Measurements from ENCODE around the gene CTDP1.

CTDP1 gene

DNA sequence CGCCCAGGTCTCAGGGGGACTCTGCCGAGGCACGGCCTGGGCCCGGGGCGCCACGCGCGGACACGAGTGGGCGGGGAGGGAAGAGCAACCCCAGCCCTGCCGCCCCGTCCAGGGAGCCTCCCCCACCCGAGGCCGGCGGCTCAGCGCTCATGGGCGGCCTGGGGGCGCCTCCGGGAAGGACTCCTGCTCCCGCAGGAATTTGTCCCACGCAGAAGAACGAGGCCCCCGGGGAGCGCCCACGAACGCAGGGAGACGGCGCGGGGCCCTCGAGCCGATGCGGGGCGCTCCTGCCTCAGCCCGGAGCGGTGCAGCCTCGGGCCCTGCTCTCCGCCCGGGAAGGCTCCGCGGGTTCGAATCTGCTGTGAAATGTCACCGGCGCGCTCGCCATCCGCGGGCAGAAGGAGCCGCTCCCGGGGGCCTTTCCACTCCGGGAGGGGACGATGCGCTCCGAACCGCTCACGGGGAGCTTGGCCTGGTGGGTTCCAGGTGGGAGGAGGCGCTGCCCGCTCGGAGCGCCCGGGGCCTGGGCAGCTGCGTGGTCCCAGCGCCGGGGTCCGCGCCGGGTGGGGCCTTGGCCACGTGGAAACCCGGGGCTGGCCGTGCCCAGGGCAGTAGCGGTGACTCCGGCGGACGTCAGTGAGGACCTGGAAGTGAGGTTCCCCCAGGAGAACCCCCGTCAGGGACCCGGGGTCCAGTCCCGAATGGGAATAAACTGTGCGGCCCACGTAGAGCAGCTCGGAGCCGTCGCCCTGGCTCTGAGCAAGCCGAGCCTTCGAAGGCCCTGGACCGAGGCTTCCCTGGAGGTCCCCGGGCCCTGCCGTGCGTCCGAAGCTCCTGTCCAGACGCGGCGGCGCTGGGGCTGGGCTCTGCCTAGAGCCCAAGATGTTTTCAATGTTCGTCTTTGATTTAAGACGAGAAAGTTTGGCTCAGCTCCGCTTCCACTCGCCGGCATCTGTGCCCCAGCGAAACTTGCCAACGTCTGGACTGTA lies 41.4 kb upstream of the CTDP1 start:
- Histone ChIP-seq H3K4me3 (ENCODE audit: low read length in 2 of 2) (no peak overlapping the region), H3K9ac (ENCODE audit: low read length in 2 of 2) (no peak overlapping the region), H3K27me3 (ENCODE audit: control insufficient read depth in 1 of 2, insufficient read depth in 2 of 2, low read length in 2 of 2) (peaks cover 9 to 25% of the 10 kb centered on the region in 2 donors)

DNA sequence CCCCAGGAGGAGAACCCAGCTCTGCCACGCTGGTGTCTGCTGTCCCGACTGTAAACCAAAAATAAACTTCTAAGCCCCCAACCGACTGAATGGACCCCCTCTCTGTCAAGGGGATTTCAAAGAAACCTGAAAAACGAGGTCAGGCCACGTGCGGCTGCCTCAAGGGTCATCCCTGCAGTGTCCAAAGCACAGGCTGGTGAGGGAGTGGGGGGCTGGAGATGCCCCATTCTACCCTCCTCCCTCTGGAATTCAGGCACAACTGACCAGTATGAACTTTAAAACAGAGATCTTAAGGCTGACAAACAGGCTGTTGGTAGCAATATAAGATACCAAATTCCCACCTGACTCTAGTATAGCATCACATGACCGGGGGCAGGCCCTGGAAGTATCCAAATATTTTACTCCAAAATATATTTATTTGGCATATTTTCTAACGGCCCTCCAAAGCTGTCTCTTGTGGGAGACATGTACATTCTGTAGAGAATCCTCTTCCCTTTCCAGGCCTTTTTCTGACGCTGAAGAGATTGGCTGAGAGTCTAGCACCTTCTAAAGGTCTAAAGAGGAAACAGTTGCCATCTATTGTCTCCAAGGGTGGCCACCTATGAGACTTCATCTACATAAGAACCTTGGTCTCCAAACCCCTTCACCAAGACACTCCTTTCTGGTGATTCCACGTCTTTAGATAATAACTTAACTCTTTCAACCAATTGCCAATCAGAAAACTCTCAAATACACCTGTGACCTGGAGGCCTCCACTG lies 40.4 kb upstream of the CTDP1 start:
- H3K4me3 ChIP-seq (ENCODE audit: low read length in 2 of 2) = no peak overlapping the region
- peaks cover 9 to 25% of the 10 kb centered on the region in 2 donors for H3K27me3 ChIP-seq (ENCODE audit: control insufficient read depth in 1 of 2, insufficient read depth in 2 of 2, low read length in 2 of 2)
- H3K4me1 ChIP-seq (ENCODE audit: control insufficient read depth, insufficient read depth, low read length) = peaks cover 4% of the 10 kb centered on the region
- H3K9me3 ChIP-seq (ENCODE audit: control insufficient read depth in 2 of 2, low read length in 2 of 2) = no peaks in the 10 kb centered on the region
- no peaks in the 10 kb centered on the region for H3K36me3 ChIP-seq (ENCODE audit: control insufficient read depth in 2 of 2, insufficient read depth in 2 of 2, low read length in 2 of 2)
- H3K27ac ChIP-seq (ENCODE audit: low read length) = no peak overlapping the region
- no peak overlapping the region for H3K9ac ChIP-seq (ENCODE audit: low read length in 2 of 2)

More for the DNA sequence above, 41.4 kb upstream of the CTDP1 start:
- no peak overlapping the region for H3K27ac ChIP-seq (ENCODE audit: low read length)
- H3K4me1 ChIP-seq (ENCODE audit: control insufficient read depth, insufficient read depth, low read length) = no peaks in the 10 kb centered on the region
- no peaks in the 10 kb centered on the region for H3K36me3 ChIP-seq (ENCODE audit: control insufficient read depth in 2 of 2, insufficient read depth in 2 of 2, low read length in 2 of 2)
- no peaks in the 10 kb centered on the region for H3K9me3 ChIP-seq (ENCODE audit: control insufficient read depth in 2 of 2, low read length in 2 of 2)

DNA sequence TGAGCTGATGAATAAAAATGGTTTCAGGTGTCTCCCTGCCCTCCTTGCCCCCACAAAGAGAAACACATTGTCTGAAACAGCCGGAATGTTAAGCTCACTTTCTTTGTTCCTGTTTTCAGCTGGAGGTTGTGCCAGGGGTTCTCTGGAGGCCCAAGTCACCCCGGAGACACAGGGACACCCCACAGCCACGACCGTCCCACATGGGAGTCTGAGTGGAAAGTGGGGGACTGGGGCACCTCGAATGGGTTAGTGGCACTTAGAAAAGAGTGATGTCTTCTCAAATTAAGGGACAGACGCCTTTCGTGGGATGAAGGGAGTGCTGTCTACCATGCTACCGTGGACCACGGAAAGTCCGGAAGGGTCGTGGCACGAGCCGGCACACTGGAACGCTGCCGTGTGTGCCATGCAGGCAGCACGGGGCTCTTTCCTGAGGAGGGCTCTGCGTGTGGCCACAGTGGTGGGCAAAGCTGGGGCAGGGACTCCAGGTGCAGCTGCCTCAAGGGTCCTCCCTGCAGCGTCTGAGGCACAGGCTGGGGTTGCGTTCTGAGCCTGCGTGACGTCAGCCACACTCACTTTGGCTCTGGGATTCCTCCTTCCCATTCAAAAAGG lies 39.4 kb upstream of the CTDP1 start:
- H3K4me3 ChIP-seq (ENCODE audit: low read length in 2 of 2) = no peak overlapping the region
- H3K36me3 ChIP-seq (ENCODE audit: control insufficient read depth in 2 of 2, insufficient read depth in 2 of 2, low read length in 2 of 2) = no peaks in the 10 kb centered on the region
- peaks cover 6% of the 10 kb centered on the region for H3K4me1 ChIP-seq (ENCODE audit: control insufficient read depth, insufficient read depth, low read length)
- H3K27ac ChIP-seq (ENCODE audit: low read length) = no peak overlapping the region
- no peak overlapping the region for H3K9ac ChIP-seq (ENCODE audit: low read length in 2 of 2)
- H3K27me3 ChIP-seq (ENCODE audit: control insufficient read depth in 1 of 2, insufficient read depth in 2 of 2, low read length in 2 of 2) = peaks cover 9 to 25% of the 10 kb centered on the region in 2 donors
- H3K9me3 ChIP-seq (ENCODE audit: control insufficient read depth in 2 of 2, low read length in 2 of 2) = no peaks in the 10 kb centered on the region

DNA sequence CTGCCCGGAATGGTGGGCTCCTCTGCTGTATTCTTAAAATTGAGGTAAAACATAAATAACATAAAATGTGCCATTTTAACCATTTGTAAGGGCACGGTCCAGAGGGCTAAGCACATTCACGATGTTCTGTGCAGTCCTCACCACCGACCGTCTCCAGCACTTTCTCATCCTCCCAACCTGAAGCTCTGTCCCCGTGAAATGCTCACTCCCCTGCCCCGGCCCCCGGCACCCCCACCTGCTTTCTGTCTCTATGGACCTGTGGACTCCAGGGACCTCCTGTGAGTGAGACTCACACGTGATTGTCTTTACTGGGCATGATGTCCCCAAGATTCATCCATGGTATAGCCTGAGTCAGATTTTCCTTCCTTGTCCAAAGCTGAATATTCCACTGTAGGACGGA lies 38.7 kb upstream of the CTDP1 start:
- Histone ChIP-seq H3K4me1 (ENCODE audit: control insufficient read depth, insufficient read depth, low read length) (peaks cover 7% of the 10 kb centered on the region), H3K27ac (ENCODE audit: low read length) (no peak overlapping the region), H3K4me3 (ENCODE audit: low read length in 2 of 2) (no peak overlapping the region), H3K27me3 (ENCODE audit: control insufficient read depth in 1 of 2, insufficient read depth in 2 of 2, low read length in 2 of 2) (peaks cover 11 to 25% of the 10 kb centered on the region in 2 donors), H3K9me3 (ENCODE audit: control insufficient read depth in 2 of 2, low read length in 2 of 2) (no peaks in the 10 kb centered on the region), H3K9ac (ENCODE audit: low read length in 2 of 2) (no peak overlapping the region), H3K36me3 (ENCODE audit: control insufficient read depth in 2 of 2, insufficient read depth in 2 of 2, low read length in 2 of 2) (no peaks in the 10 kb centered on the region)

DNA sequence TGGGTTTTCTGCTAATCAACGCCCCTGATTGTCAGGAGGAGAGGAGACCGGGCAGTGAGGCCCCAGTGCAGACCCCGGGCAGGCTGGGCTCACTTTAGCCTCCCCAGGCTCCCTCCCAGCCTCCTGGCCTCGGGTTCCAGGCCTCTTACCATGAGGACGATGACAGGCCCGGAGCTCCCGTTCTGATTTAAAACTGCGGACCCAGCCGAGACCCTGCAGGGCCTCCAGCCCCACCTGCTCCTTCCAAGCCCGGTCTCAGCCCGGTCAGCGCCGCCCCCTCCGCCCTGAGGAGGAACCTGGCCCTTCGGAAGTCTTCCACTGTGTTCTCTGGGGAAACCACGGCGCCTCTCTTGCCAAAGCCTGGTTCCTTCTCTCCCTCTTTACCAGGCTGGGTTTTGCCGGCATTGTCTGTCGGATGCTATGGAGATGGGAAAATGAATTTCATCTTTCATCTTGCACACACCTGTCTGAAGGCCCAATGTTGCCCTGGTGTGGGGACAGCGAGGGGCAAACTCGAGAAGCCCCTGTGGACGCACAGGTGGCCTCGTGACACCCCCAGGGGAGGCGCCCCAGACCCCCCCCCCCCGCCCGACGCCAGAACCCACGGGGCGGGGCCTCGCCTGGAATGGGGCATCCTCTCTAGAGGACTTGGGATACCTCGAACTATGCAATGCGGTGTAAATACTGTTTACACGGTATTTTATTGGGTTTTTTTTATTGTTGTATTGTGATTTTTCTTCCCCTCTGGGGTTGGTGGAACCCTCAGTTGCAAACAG lies 37.7 kb upstream of the CTDP1 start:
- H3K36me3 ChIP-seq (ENCODE audit: control insufficient read depth in 2 of 2, insufficient read depth in 2 of 2, low read length in 2 of 2) = no peaks in the 10 kb centered on the region
- H3K4me1 ChIP-seq (ENCODE audit: control insufficient read depth, insufficient read depth, low read length) = peaks cover 7% of the 10 kb centered on the region
- no peaks in the 10 kb centered on the region for H3K9me3 ChIP-seq (ENCODE audit: control insufficient read depth in 2 of 2, low read length in 2 of 2)
- H3K27me3 ChIP-seq (ENCODE audit: control insufficient read depth in 1 of 2, insufficient read depth in 2 of 2, low read length in 2 of 2) = peaks cover 11 to 25% of the 10 kb centered on the region in 2 donors
- no peak overlapping the region for H3K4me3 ChIP-seq (ENCODE audit: low read length in 2 of 2)
- no peak overlapping the region for H3K27ac ChIP-seq (ENCODE audit: low read length)
- no peak overlapping the region for H3K9ac ChIP-seq (ENCODE audit: low read length in 2 of 2)

DNA sequence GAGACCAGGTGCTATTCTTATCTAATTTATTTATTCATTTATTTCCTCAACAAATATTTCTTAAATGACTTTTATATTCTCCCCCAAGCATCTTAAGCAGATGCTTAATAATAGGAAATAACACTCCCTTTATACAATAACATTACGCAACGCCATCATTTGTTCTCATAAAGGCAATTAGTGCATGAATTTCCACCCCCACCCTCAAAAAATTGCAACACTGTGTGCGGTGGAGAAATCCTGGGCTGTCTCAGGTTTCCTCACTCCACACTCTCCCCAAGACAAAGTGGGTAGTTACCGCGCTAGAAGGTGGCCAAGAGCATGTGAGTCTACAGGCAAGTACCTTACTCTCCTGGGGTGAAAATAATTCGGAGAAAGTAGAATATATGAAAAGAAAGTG lies 37.0 kb upstream of the CTDP1 start:
- Histone ChIP-seq H3K4me3 (ENCODE audit: low read length in 2 of 2) (no peak overlapping the region), H3K9me3 (ENCODE audit: control insufficient read depth in 2 of 2, low read length in 2 of 2) (no peaks in the 10 kb centered on the region), H3K36me3 (ENCODE audit: control insufficient read depth in 2 of 2, insufficient read depth in 2 of 2, low read length in 2 of 2) (no peaks in the 10 kb centered on the region), H3K4me1 (ENCODE audit: control insufficient read depth, insufficient read depth, low read length) (peaks cover 7% of the 10 kb centered on the region), H3K27ac (ENCODE audit: low read length) (no peak overlapping the region), H3K9ac (ENCODE audit: low read length in 2 of 2) (no peak overlapping the region), H3K27me3 (ENCODE audit: control insufficient read depth in 1 of 2, insufficient read depth in 2 of 2, low read length in 2 of 2) (peaks cover 7 to 19% of the 10 kb centered on the region in 2 donors)

DNA sequence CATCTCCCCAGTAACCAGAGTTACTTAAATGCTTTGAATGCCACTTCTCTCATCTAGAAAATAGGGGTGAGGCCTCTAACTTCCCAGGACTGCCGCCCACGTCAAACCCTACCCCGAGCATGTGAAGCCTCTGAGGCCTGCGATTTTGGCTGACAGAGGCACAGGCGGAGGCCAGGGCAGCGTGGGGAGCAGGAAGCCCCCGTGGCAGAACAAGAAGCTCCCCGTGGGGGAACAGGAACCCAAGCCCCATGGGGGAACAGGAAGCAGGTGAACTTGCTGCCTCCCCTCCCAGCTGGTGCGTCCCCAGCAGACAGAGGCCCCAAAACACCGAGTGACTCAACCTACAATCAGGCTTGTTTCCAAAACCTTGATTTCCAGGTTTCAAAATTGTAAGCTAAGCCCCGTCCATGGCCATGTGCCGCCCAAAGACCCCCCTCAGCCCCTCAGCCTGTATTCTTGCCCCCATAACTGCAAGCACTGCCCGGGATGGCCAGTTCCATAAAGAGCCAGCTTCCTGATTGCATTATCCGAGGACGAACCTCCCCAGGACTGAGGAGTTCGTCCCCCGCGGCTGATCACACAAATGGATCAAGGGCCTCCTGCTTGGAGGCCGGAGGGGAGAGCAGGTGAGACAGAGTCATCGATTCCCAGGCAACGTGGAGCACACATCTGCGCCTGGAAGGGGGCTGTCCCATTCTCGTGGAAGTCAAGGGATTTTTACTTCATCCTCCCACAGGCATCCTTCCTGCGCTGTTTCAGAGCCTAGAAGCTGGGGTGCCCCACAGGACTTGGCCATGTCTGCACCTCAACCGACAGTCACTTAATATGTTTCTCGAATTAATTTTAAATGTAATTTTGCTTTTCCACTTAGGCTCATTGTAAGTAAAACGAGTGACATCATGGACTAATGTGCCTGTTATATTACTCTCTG lies 36.3 kb upstream of the CTDP1 start:
- Histone ChIP-seq H3K27ac (ENCODE audit: low read length) (no peak overlapping the region), H3K9me3 (ENCODE audit: control insufficient read depth in 2 of 2, low read length in 2 of 2) (no peaks in the 10 kb centered on the region), H3K9ac (ENCODE audit: low read length in 2 of 2) (no peak overlapping the region), H3K36me3 (ENCODE audit: control insufficient read depth in 2 of 2, insufficient read depth in 2 of 2, low read length in 2 of 2) (no peaks in the 10 kb centered on the region), H3K4me3 (ENCODE audit: low read length in 2 of 2) (no peak overlapping the region), H3K27me3 (ENCODE audit: control insufficient read depth in 1 of 2, insufficient read depth in 2 of 2, low read length in 2 of 2) (peaks cover 7 to 12% of the 10 kb centered on the region in 2 donors), H3K4me1 (ENCODE audit: control insufficient read depth, insufficient read depth, low read length) (peaks cover 7% of the 10 kb centered on the region)

DNA sequence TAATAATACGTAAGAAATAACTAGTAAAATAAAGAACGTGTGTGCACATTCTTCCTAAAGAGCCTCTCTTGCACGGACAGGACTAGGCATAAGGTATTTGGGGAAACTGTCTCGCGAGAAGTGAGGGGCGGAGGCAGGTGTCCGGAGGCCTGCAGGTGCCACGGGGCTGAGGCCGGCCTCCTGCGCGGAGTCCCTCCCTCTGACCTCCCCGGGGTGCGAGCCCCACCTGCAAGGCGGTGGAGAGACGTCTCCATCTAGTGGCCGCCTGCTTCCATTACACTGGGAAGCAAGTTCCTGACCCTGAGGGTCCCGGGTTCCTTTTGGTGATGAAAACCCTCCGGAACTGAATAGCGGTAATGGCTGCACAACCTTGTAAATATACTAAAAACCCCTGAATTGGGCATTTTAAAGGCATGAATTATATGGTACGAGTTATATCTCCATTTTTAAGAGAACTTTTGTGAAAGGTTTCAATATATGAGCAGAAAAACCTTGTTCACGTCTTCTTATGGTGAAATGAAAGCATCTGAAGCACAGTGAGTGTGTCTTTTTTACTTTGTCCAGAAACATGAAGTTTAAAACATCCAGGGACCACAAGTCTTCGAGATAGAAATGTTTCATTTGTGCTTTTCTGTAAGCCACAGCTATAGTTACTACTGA lies 35.5 kb upstream of the CTDP1 start:
- H3K27me3 ChIP-seq (ENCODE audit: control insufficient read depth in 1 of 2, insufficient read depth in 2 of 2, low read length in 2 of 2) = peaks cover 5 to 7% of the 10 kb centered on the region in 2 donors
- no peaks in the 10 kb centered on the region for H3K9me3 ChIP-seq (ENCODE audit: control insufficient read depth in 2 of 2, low read length in 2 of 2)
- H3K4me1 ChIP-seq (ENCODE audit: control insufficient read depth, insufficient read depth, low read length) = peaks cover 7% of the 10 kb centered on the region
- H3K4me3 ChIP-seq (ENCODE audit: low read length in 2 of 2) = no peak overlapping the region
- H3K27ac ChIP-seq (ENCODE audit: low read length) = no peak overlapping the region
- no peaks in the 10 kb centered on the region for H3K36me3 ChIP-seq (ENCODE audit: control insufficient read depth in 2 of 2, insufficient read depth in 2 of 2, low read length in 2 of 2)
- no peak overlapping the region for H3K9ac ChIP-seq (ENCODE audit: low read length in 2 of 2)

DNA sequence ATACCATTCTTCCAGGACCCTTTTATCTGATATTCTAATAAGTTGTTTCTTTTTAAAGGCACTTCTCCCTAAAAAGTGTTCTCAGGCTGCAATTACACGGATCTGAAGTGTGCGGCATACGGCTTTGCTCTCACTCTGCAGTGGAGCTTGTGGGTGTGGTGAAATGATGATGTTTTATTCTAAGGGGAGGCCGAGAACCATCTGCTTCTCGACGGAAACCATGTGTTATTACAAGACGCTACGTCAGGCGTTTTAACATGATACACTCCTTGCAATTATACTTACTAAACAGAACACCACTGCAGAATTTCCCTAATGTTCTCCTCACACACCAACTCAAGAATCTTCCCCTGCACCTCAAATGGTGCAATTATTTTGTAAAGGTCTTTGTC lies 34.9 kb upstream of the CTDP1 start:
- H3K27ac ChIP-seq (ENCODE audit: low read length) = no peak overlapping the region
- H3K9ac ChIP-seq (ENCODE audit: low read length in 2 of 2) = no peak overlapping the region
- H3K4me3 ChIP-seq (ENCODE audit: low read length in 2 of 2) = no peak overlapping the region
- peaks cover 5 to 7% of the 10 kb centered on the region in 2 donors for H3K27me3 ChIP-seq (ENCODE audit: control insufficient read depth in 1 of 2, insufficient read depth in 2 of 2, low read length in 2 of 2)
- no peaks in the 10 kb centered on the region for H3K9me3 ChIP-seq (ENCODE audit: control insufficient read depth in 2 of 2, low read length in 2 of 2)
- no peaks in the 10 kb centered on the region for H3K36me3 ChIP-seq (ENCODE audit: control insufficient read depth in 2 of 2, insufficient read depth in 2 of 2, low read length in 2 of 2)
- H3K4me1 ChIP-seq (ENCODE audit: control insufficient read depth, insufficient read depth, low read length) = peaks cover 7% of the 10 kb centered on the region
